ENCODE data around the gene SLC39A11. TPM values are rescaled to one million over a fixed set of nuclear protein-coding genes. Genes with fewer than 3 reads are reported as not detected.

SLC39A11 gene
- total and polyA plus RNA-seq, 2 of the 13 experiments (the other 11 are each of a cell fraction or from before 2014, with no cell fraction given) = 17.2 to 31.5 TPM

DNA sequence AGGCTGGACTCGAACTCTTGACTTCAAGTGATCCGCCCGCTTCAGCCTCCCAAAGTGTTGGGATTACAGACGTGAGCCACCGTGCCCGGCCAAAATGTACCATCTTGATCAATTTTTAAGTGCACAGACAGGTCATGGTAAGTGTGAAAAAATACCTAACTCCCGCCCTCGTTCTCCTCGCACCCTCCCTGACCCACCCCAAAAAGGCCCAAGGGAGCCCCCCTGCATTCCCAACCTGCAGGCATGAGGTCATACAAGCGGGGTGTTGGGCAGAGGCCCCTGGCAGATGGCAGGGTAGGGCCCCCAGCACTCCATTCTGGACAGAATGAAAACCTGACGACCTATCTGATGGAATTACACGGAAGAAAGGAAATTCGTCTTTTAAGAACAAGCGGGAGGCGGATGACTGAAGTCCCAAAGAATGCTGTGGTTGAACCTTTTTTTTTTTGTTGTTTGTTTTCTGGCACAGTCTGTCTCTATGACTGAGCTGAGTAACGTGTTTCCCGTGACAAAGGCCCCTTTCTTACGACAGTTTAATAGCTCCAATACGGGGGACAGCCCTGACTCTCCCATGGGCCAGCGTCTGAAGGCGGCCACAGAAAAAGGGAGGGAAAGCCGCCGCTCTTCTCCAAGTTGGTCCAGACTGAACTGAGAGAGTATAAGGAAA lies 376.4 kb downstream of the SLC39A11 start (continued):
- TF ChIP-seq, protein P1, sequence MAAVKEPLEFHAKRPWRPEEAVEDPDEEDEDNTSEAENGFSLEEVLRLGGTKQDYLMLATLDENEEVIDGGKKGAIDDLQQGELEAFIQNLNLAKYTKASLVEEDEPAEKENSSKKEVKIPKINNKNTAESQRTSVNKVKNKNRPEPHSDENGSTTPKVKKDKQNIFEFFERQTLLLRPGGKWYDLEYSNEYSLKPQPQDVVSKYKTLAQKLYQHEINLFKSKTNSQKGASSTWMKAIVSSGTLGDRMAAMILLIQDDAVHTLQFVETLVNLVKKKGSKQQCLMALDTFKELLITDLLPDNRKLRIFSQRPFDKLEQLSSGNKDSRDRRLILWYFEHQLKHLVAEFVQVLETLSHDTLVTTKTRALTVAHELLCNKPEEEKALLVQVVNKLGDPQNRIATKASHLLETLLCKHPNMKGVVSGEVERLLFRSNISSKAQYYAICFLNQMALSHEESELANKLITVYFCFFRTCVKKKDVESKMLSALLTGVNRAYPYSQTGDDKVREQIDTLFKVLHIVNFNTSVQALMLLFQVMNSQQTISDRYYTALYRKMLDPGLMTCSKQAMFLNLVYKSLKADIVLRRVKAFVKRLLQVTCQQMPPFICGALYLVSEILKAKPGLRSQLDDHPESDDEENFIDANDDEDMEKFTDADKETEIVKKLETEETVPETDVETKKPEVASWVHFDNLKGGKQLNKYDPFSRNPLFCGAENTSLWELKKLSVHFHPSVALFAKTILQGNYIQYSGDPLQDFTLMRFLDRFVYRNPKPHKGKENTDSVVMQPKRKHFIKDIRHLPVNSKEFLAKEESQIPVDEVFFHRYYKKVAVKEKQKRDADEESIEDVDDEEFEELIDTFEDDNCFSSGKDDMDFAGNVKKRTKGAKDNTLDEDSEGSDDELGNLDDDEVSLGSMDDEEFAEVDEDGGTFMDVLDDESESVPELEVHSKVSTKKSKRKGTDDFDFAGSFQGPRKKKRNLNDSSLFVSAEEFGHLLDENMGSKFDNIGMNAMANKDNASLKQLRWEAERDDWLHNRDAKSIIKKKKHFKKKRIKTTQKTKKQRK (IDR thresholded peaks at IDR 0.05; ENCODE audit: low read length) = no peak
- no peak for TF ChIP-seq JARID2 (CRISPR knock-in tag; IDR thresholded peaks at IDR 0.05; ENCODE audit: insufficient replicate concordance)
- TF ChIP-seq, protein P2, sequence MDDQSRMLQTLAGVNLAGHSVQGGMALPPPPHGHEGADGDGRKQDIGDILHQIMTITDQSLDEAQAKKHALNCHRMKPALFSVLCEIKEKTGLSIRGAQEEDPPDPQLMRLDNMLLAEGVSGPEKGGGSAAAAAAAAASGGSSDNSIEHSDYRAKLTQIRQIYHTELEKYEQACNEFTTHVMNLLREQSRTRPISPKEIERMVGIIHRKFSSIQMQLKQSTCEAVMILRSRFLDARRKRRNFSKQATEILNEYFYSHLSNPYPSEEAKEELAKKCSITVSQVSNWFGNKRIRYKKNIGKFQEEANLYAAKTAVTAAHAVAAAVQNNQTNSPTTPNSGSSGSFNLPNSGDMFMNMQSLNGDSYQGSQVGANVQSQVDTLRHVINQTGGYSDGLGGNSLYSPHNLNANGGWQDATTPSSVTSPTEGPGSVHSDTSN (CRISPR knock-in tag; IDR thresholded peaks at IDR 0.05; ENCODE audit: borderline replicate concordance) = no peak
- TF ChIP-seq NCOA2 (CRISPR knock-in tag; IDR thresholded peaks at IDR 0.05) = peak; percentile 64
- no peak for TF ChIP-seq ZSCAN9 (CRISPR knock-in tag; IDR thresholded peaks at IDR 0.05; ENCODE audit: borderline replicate concordance)
- no peak for TF ChIP-seq SALL1 (CRISPR knock-in tag; IDR thresholded peaks at IDR 0.05)
- TF ChIP-seq, protein P3, sequence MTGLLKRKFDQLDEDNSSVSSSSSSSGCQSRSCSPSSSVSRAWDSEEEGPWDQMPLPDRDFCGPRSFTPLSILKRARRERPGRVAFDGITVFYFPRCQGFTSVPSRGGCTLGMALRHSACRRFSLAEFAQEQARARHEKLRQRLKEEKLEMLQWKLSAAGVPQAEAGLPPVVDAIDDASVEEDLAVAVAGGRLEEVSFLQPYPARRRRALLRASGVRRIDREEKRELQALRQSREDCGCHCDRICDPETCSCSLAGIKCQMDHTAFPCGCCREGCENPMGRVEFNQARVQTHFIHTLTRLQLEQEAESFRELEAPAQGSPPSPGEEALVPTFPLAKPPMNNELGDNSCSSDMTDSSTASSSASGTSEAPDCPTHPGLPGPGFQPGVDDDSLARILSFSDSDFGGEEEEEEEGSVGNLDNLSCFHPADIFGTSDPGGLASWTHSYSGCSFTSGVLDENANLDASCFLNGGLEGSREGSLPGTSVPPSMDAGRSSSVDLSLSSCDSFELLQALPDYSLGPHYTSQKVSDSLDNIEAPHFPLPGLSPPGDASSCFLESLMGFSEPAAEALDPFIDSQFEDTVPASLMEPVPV (CRISPR knock-in tag; IDR thresholded peaks at IDR 0.05) = no peak
- no peak for TF ChIP-seq CCDC6 (CRISPR knock-in tag; IDR thresholded peaks at IDR 0.05)
- TF ChIP-seq, protein P4, sequence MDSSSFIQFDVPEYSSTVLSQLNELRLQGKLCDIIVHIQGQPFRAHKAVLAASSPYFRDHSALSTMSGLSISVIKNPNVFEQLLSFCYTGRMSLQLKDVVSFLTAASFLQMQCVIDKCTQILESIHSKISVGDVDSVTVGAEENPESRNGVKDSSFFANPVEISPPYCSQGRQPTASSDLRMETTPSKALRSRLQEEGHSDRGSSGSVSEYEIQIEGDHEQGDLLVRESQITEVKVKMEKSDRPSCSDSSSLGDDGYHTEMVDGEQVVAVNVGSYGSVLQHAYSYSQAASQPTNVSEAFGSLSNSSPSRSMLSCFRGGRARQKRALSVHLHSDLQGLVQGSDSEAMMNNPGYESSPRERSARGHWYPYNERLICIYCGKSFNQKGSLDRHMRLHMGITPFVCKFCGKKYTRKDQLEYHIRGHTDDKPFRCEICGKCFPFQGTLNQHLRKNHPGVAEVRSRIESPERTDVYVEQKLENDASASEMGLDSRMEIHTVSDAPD (CRISPR knock-in tag; IDR thresholded peaks at IDR 0.05) = 0 out of 2 replicates have a peak, but pooled peaks have one; percentile 41
- no peak for TF ChIP-seq ZNF235 (CRISPR knock-in tag; IDR thresholded peaks at IDR 0.05; ENCODE audit: borderline replicate concordance)
- peak; percentile 71 for TF ChIP-seq GATAD2A (CRISPR knock-in tag; IDR thresholded peaks at IDR 0.05)
- TF ChIP-seq SCMH1 (CRISPR knock-in tag; IDR thresholded peaks at IDR 0.05; ENCODE audit: borderline replicate concordance) = no peak
- TF ChIP-seq, protein P5, sequence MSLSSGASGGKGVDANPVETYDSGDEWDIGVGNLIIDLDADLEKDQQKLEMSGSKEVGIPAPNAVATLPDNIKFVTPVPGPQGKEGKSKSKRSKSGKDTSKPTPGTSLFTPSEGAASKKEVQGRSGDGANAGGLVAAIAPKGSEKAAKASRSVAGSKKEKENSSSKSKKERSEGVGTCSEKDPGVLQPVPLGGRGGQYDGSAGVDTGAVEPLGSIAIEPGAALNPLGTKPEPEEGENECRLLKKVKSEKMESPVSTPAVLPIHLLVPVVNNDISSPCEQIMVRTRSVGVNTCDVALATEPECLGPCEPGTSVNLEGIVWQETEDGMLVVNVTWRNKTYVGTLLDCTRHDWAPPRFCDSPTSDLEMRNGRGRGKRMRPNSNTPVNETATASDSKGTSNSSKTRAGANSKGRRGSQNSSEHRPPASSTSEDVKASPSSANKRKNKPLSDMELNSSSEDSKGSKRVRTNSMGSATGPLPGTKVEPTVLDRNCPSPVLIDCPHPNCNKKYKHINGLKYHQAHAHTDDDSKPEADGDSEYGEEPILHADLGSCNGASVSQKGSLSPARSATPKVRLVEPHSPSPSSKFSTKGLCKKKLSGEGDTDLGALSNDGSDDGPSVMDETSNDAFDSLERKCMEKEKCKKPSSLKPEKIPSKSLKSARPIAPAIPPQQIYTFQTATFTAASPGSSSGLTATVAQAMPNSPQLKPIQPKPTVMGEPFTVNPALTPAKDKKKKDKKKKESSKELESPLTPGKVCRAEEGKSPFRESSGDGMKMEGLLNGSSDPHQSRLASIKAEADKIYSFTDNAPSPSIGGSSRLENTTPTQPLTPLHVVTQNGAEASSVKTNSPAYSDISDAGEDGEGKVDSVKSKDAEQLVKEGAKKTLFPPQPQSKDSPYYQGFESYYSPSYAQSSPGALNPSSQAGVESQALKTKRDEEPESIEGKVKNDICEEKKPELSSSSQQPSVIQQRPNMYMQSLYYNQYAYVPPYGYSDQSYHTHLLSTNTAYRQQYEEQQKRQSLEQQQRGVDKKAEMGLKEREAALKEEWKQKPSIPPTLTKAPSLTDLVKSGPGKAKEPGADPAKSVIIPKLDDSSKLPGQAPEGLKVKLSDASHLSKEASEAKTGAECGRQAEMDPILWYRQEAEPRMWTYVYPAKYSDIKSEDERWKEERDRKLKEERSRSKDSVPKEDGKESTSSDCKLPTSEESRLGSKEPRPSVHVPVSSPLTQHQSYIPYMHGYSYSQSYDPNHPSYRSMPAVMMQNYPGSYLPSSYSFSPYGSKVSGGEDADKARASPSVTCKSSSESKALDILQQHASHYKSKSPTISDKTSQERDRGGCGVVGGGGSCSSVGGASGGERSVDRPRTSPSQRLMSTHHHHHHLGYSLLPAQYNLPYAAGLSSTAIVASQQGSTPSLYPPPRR (CRISPR knock-in tag; IDR thresholded peaks at IDR 0.05; ENCODE audit: borderline replicate concordance) = no peak
- TF ChIP-seq JUNB (CRISPR knock-in tag; IDR thresholded peaks at IDR 0.05; ENCODE audit: borderline replicate concordance) = peak; percentile 86; the same call in 1 of the 2 replicates
- no peak for TF ChIP-seq HMGA1 (CRISPR knock-in tag; conservative IDR thresholded peaks at IDR 0.05)
- no peak for TF ChIP-seq IKZF4 (CRISPR knock-in tag; IDR thresholded peaks at IDR 0.05; ENCODE audit: borderline replicate concordance, low read depth, not compliant biosample characterization)

Measured in HepG2 (cell line).